ENCODE measurements around the gene LAMA2. TPM values are rescaled to one million over a fixed set of nuclear protein-coding genes. Genes with fewer than 3 reads are reported as not detected.

Gene LAMA2
- polyA plus RNA-seq, 3 donors, result not detected

- Histone ChIP-seq H3K4me1 (ENCODE audit: control insufficient read depth in 1 of 2, insufficient read depth in 2 of 2, low read length in 2 of 2) (no peaks in the 10 kb centered on the region), H3K4me2 (replicated peaks; ENCODE audit: extremely low read depth, low read length, poor library complexity, severe bottlenecking) (no peak overlapping the region), H2AFZ (ENCODE audit: insufficient read depth, low read depth, low read length, poor library complexity, severe bottlenecking) (no peak overlapping the region), H3K4me3 (replicated peaks in 1 of 3; ENCODE audit: low read depth in 2 of 3, low read length in 3 of 3) (no peak overlapping the region), H3K36me3 (replicated peaks in 1 of 2; ENCODE audit: control insufficient read depth in 1 of 2, insufficient read depth in 2 of 2, low read length in 2 of 2) (no peaks in the 10 kb centered on the region), H3K27ac (ENCODE audit: low read depth in 1 of 2, low read length in 2 of 2) (no peak overlapping the region), H3K9me3 (replicated peaks in 1 of 2; ENCODE audit: control insufficient read depth in 1 of 2, insufficient read depth in 1 of 2, low read length in 2 of 2) (no peaks in the 10 kb centered on the region), H3K9ac (ENCODE audit: insufficient read depth, low read length, poor library complexity, severe bottlenecking) (no peak overlapping the region), H4K20me1 (ENCODE audit: insufficient read depth, low read length) (no peaks in the 10 kb centered on the region), H3K27me3 (ENCODE audit: control insufficient read depth in 2 of 2, insufficient read depth in 2 of 2, low read length in 2 of 2) (no peaks in the 10 kb centered on the region), H3K79me2 (ENCODE audit: insufficient read depth, low read length) (no peaks in the 10 kb centered on the region)
- H3K4me1 Mint-ChIP-seq, result no peaks in the 10 kb centered on the region
- no peak overlapping the region for H3K27ac Mint-ChIP-seq
- H3K36me3 Mint-ChIP-seq, result no peaks in the 10 kb centered on the region
- H3K4me3 Mint-ChIP-seq, result no peak overlapping the region
- WGBS (ENCODE audit: insufficient coverage), result no CpG with 5 or more reads among the region's 2 CpGs
- intact Hi-C loops (cut with micrococcal nuclease), result no loop called here
- TF ChIP-seq CTCF (IDR thresholded peaks at IDR 0.05), result no peak
- no peak for DNase-seq
- H3K27me3 Mint-ChIP-seq (ENCODE audit: low read depth in 3 of 3), result peaks cover 0 to 2% (median 0%) of the 10 kb centered on the region in 3 donors
- peaks cover 0 to 5% (median 0%) of the 10 kb centered on the region in 7 donors for H3K9me3 Mint-ChIP-seq
Observed at GRCh38 chr6:129105793-129106192, 222.9 kb downstream of the LAMA2 start.

- H3K27ac Mint-ChIP-seq, result no peak overlapping the region
- H3K27me3 Mint-ChIP-seq (ENCODE audit: low read depth in 3 of 3), result no peaks in the 10 kb centered on the region
- no peak overlapping the region for H3K9ac ChIP-seq (ENCODE audit: insufficient read depth, low read length, poor library complexity, severe bottlenecking)
- WGBS (ENCODE audit: insufficient coverage), result 40% methylated on average over 1 of the region's 1 CpG
- H3K9me3 ChIP-seq (replicated peaks in 1 of 2; ENCODE audit: control insufficient read depth in 1 of 2, insufficient read depth in 1 of 2, low read length in 2 of 2), result no peaks in the 10 kb centered on the region
- no peaks in the 10 kb centered on the region for H3K27me3 ChIP-seq (ENCODE audit: control insufficient read depth in 2 of 2, insufficient read depth in 2 of 2, low read length in 2 of 2)
- no peaks in the 10 kb centered on the region for H3K4me1 ChIP-seq (ENCODE audit: control insufficient read depth in 1 of 2, insufficient read depth in 2 of 2, low read length in 2 of 2)
- TF ChIP-seq CTCF (IDR thresholded peaks at IDR 0.05), result no peak
- intact Hi-C loops (cut with micrococcal nuclease), result no loop called here
- H3K9me3 Mint-ChIP-seq, result peaks cover 0 to 1% (median 0%) of the 10 kb centered on the region in 7 donors
- no peak overlapping the region for H3K4me2 ChIP-seq (replicated peaks; ENCODE audit: extremely low read depth, low read length, poor library complexity, severe bottlenecking)
- H4K20me1 ChIP-seq (ENCODE audit: insufficient read depth, low read length), result no peaks in the 10 kb centered on the region
- no peaks in the 10 kb centered on the region for H3K79me2 ChIP-seq (ENCODE audit: insufficient read depth, low read length)
- no peaks in the 10 kb centered on the region for H3K36me3 Mint-ChIP-seq
- H3K4me3 Mint-ChIP-seq, result no peak overlapping the region
- no peak overlapping the region for H3K4me3 ChIP-seq (replicated peaks in 1 of 3; ENCODE audit: low read depth in 2 of 3, low read length in 3 of 3)
- H2AFZ ChIP-seq (ENCODE audit: insufficient read depth, low read depth, low read length, poor library complexity, severe bottlenecking), result no peak overlapping the region
- H3K27ac ChIP-seq (ENCODE audit: low read depth in 1 of 2, low read length in 2 of 2), result no peak overlapping the region
- no peaks in the 10 kb centered on the region for H3K36me3 ChIP-seq (replicated peaks in 1 of 2; ENCODE audit: control insufficient read depth in 1 of 2, insufficient read depth in 2 of 2, low read length in 2 of 2)
- DNase-seq, result no peak
- no peaks in the 10 kb centered on the region for H3K4me1 Mint-ChIP-seq
Observed at GRCh38 chr6:129108337-129108736, 225.4 kb downstream of the LAMA2 start.
